ENCODE results near the gene TEX48. TPM values are rescaled to one million over a fixed set of nuclear protein-coding genes. Genes with fewer than 3 reads are reported as not detected.

TEX48 gene
- total and polyA plus RNA-seq, 10 of the 15 experiments (the other 5 are each of a cell fraction or from before 2014, with no cell fraction given) = not detected

- TF ChIP-seq DPF2 (IDR thresholded peaks at IDR 0.05) (0 out of 2 replicates have a peak, but pooled peaks have one; percentile 41), CREB1 (IDR thresholded peaks at IDR 0.05; ENCODE audit: low read depth) (peak; percentile 67), USF2 (IDR thresholded peaks at IDR 0.05; ENCODE audit: borderline replicate concordance, low read depth, low read length) (no peak), CBX5 (IDR thresholded peaks at IDR 0.05; ENCODE audit: low read depth) (no peak; the same call in 1 of the 2 replicates), SUPT20H (IDR thresholded peaks at IDR 0.05; ENCODE audit: borderline replicate concordance, control insufficient read depth, low read depth, low read length) (no peak), HDAC2 (IDR thresholded peaks at IDR 0.05) (no peak), TBL1XR1 (IDR thresholded peaks at IDR 0.05; ENCODE audit: low read depth, low read length) (0 out of 2 replicates have a peak, but pooled peaks have one; percentile 30), CEBPB (IDR thresholded peaks at IDR 0.05; ENCODE audit: borderline replicate concordance in 1 of 2, low read depth in 2 of 2, low read length in 2 of 2) (peak in 1 of 2 experiments; percentile 89; a peak in 2 of 4 replicates), MEF2A (IDR thresholded peaks at IDR 0.05; ENCODE audit: insufficient read depth, low read depth, low read length) (peak; percentile 50; the same call in 1 of the 2 replicates), PAX5 (IDR thresholded peaks at IDR 0.05; ENCODE audit: borderline replicate concordance, low read depth, low read length) (peak; percentile 99), JUNB (IDR thresholded peaks at IDR 0.05) (peak; percentile 99), CBFB (IDR thresholded peaks at IDR 0.05; ENCODE audit: low read depth) (peak; percentile 94)
- TF ChIP-seq, protein P1, sequence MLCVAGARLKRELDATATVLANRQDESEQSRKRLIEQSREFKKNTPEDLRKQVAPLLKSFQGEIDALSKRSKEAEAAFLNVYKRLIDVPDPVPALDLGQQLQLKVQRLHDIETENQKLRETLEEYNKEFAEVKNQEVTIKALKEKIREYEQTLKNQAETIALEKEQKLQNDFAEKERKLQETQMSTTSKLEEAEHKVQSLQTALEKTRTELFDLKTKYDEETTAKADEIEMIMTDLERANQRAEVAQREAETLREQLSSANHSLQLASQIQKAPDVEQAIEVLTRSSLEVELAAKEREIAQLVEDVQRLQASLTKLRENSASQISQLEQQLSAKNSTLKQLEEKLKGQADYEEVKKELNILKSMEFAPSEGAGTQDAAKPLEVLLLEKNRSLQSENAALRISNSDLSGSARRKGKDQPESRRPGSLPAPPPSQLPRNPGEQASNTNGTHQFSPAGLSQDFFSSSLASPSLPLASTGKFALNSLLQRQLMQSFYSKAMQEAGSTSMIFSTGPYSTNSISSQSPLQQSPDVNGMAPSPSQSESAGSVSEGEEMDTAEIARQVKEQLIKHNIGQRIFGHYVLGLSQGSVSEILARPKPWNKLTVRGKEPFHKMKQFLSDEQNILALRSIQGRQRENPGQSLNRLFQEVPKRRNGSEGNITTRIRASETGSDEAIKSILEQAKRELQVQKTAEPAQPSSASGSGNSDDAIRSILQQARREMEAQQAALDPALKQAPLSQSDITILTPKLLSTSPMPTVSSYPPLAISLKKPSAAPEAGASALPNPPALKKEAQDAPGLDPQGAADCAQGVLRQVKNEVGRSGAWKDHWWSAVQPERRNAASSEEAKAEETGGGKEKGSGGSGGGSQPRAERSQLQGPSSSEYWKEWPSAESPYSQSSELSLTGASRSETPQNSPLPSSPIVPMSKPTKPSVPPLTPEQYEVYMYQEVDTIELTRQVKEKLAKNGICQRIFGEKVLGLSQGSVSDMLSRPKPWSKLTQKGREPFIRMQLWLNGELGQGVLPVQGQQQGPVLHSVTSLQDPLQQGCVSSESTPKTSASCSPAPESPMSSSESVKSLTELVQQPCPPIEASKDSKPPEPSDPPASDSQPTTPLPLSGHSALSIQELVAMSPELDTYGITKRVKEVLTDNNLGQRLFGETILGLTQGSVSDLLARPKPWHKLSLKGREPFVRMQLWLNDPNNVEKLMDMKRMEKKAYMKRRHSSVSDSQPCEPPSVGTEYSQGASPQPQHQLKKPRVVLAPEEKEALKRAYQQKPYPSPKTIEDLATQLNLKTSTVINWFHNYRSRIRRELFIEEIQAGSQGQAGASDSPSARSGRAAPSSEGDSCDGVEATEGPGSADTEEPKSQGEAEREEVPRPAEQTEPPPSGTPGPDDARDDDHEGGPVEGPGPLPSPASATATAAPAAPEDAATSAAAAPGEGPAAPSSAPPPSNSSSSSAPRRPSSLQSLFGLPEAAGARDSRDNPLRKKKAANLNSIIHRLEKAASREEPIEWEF (IDR thresholded peaks at IDR 0.05; ENCODE audit: insufficient replicate concordance, low read depth, low read length) = no peak
Observed at GRCh38 chr9:114691046-114691955, 9.3 kb upstream of the TEX48 start (continued).
